Calu3 (cell line): ENCODE measurements around the gene SLC4A8. TPM values are rescaled to one million over a fixed set of nuclear protein-coding genes. Genes with fewer than 3 reads are reported as not detected.

Experiments
- BruUV-seq: library from RNA; stranded (reverse); fragments of 400-500 nt; replicated peaks from 2 replicates; lab custom pipeline; 2021; lab: Mats Ljungman, UMichigan
- CTCF ChIA-PET: fragments of 300-600 bp; sonication (Branson Sonifier 250); formaldehyde crosslinking; loops from one replicate; lab custom pipeline; 2022; ENCODE audit warnings: antibody characterized with exemption; lab: Charles Lee
- DNase-seq: peaks from one replicate; pipeline ENCODE4 v3.0.0; 2022
- H3K27ac Mint-ChIP-seq: one replicate; pipeline ENCODE4 v1.8.0; 2022; ENCODE audit warnings: mixed read lengths; ENCODE audit not compliant: unreplicated experiment
- H3K27me3 Mint-ChIP-seq: one replicate; pipeline ENCODE4 v1.8.0; 2022; ENCODE audit warnings: mixed read lengths; ENCODE audit not compliant: unreplicated experiment
- H3K36me3 Mint-ChIP-seq: one replicate; pipeline ENCODE4 v1.8.0; 2022; ENCODE audit warnings: mild to moderate bottlenecking, moderate library complexity, mixed read lengths; ENCODE audit not compliant: insufficient read depth, unreplicated experiment
- H3K4me1 Mint-ChIP-seq: one replicate; pipeline ENCODE4 v1.8.0; 2022; ENCODE audit warnings: mild to moderate bottlenecking, low read depth, mixed read lengths; ENCODE audit not compliant: unreplicated experiment
- H3K4me3 Mint-ChIP-seq: one replicate; pipeline ENCODE4 v1.8.0; 2022; ENCODE audit warnings: mild to moderate bottlenecking, low read depth, moderate library complexity, mixed read lengths; ENCODE audit not compliant: unreplicated experiment
- H3K9me3 Mint-ChIP-seq: one replicate; pipeline ENCODE4 v1.8.0; 2022; ENCODE audit warnings: low read depth, mixed read lengths; ENCODE audit not compliant: unreplicated experiment
- CTCF ChIP-seq: fragments of 200-600 bp; IDR thresholded peaks from one replicate; pipeline ENCODE4 v1.8.0; 2022; ENCODE audit warnings: antibody characterized with exemption; ENCODE audit not compliant: unreplicated experiment
- intact Hi-C: fragments of 100-400 bp; cut with micrococcal nuclease; formaldehyde crosslinking; loops from one replicate; pipeline ENCODE4 v1.10.0; 2022; ENCODE audit not compliant: unreplicated experiment
- total RNA-seq: library from RNA; stranded (reverse); gene quantifications from 2 replicates; pipeline ENCODE4 v1.2.3, GENCODE V29; 2022

The SLC4A8 gene
- total RNA-seq, 1 experiment from 2014 or later = 1.1 TPM

- H3K36me3 Mint-ChIP-seq = peaks cover 12% of the 10 kb centered on the region
- H3K27me3 Mint-ChIP-seq = no peaks in the 10 kb centered on the region
- BruUV-seq = no TSS peak
- H3K27ac Mint-ChIP-seq = no peak overlapping the region
- no peaks in the 10 kb centered on the region for H3K9me3 Mint-ChIP-seq
- CTCF ChIA-PET = interaction anchor here (1.3 kb wide), 2 partner anchors 15 to 36 kb away, joined by 3 to 4 read pairs; no protein-coding TSS in a partner anchor
- H3K4me3 Mint-ChIP-seq = no peak overlapping the region
- no peak for DNase-seq
- TF ChIP-seq CTCF = no peak
- intact Hi-C loops = no loop called here
- H3K4me1 Mint-ChIP-seq = peaks cover 40% of the 10 kb centered on the region
Measured at GRCh38 chr12:51386351-51386750, 38.3 kb upstream of the SLC4A8 start.

DNA sequence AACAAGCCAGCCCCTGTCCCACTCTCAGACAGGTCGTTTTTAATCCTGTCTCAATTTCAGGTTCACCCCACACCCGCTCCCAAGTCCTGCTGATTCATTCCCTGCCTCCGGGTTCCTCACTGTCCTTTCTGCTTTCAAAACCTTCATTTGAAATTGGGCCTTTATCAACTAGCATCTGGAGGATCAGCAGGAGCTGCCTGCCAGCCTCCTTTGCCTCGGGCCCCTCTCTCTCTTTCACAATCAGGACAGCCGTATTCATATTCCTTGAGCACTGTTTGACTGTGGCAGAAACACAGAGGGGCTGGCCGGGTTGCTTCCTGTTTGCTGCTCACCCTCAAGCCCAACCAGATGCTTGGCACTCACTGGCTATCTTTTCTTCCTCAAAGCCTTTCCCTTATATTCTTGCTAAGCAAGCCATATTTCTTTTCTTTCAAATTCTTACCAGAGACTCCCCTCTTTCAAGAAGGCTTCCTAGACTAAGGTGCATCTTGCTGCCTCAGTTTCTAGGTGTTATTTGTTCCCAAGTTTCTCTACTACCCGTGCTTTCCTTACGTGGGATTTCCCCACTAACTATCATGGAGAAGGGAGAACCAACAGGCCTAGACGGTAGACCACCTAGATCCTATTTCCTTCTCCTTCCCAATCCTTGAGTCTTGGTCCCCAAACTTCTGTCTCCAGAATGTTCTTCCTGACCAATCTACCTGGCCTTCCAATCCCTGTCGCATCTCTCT is 36.4 kb upstream of the SLC4A8 start:
- intact Hi-C loops = no loop called here
- no peaks in the 10 kb centered on the region for H3K9me3 Mint-ChIP-seq
- H3K36me3 Mint-ChIP-seq = peaks cover 31% of the 10 kb centered on the region
- peaks cover 48% of the 10 kb centered on the region for H3K4me1 Mint-ChIP-seq
- BruUV-seq = no TSS peak
- no peak overlapping the region for H3K27ac Mint-ChIP-seq
- TF ChIP-seq CTCF = no peak
- H3K27me3 Mint-ChIP-seq = no peaks in the 10 kb centered on the region
- CTCF ChIA-PET = no interaction called here
- peak overlapping the region; percentile 11 for H3K4me3 Mint-ChIP-seq
- DNase-seq = peak; percentile 14

DNA sequence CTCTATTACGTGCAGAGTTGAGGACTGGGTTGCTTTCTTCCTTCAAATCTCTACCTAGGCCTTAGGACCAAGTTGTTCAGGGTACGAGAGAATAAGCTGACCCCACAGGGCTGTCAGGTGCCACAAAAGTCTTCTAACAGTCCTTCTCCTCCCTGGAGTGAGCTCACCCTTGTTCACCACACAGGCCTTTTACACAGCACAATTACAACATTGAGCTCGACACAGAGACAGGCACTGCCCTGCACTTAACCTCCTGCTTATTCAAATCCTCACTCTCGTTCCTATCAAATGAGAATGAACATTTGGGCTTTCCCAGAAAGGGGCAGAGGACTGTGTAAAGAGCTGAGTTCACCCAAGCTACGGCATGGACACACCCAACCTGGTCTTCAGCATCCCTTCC is 35.8 kb upstream of the SLC4A8 start:
- CTCF ChIA-PET = no interaction called here
- Mint-ChIP-seq H3K9me3 (no peaks in the 10 kb centered on the region), H3K4me3 (peak overlapping the region; percentile 11), H3K4me1 (peaks cover 49% of the 10 kb centered on the region), H3K27ac (no peak overlapping the region), H3K27me3 (no peaks in the 10 kb centered on the region), H3K36me3 (peaks cover 32% of the 10 kb centered on the region)
- no peak for TF ChIP-seq CTCF
- no peak for DNase-seq
- BruUV-seq = no TSS peak
- intact Hi-C loops = no loop called here

DNA sequence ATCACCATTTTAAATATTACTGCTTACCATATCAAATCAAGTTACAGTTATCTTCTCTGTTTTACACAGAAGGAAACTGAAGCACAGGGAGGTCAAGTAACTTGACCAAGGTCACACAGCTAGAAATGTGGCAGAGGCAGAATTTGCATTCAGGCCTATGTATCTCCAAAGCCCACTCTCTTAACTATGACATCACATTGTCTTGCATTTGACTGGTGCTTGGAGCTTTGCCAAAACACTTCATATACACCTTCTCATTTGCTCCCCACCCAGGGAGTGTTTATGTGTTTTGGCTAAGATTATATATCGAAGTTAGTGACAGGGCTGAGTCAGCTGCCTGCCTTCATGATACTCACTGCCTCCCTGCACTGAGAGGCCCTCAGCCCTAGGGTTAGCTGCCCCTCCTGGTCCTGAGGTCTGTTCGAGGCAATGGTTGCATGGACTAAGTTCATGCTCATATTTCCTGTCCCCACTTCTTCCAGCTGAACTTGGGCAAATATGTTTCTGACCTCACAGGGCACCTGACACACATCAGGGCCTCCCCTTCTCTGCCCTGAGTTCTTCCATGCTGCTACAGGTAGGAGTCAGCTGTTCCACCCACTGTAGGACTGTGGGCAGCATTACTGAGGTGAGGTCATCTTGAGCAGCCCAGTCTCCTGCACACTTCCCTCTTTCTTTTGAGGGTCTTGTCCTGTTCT is 35.2 kb upstream of the SLC4A8 start:
- Mint-ChIP-seq H3K9me3 (no peaks in the 10 kb centered on the region), H3K27me3 (no peaks in the 10 kb centered on the region), H3K4me1 (peaks cover 49% of the 10 kb centered on the region), H3K36me3 (peaks cover 32% of the 10 kb centered on the region), H3K4me3 (no peak overlapping the region), H3K27ac (no peak overlapping the region)
- DNase-seq = no peak
- intact Hi-C loops = no loop called here
- TF ChIP-seq CTCF = no peak
- CTCF ChIA-PET = no interaction called here
- no TSS peak for BruUV-seq
